Measurements from ENCODE around the gene BICC1. TPM values are rescaled to one million over a fixed set of nuclear protein-coding genes. Genes with fewer than 3 reads are reported as not detected.

The BICC1 gene
- total RNA-seq, 1 experiment from 2014 or later, result 0.57 TPM

- Histone ChIP-seq H3K79me2 (ENCODE audit: insufficient read depth, low read length) (no peaks in the 10 kb centered on the region), H3K23me2 (ENCODE audit: insufficient read length, low read depth, low read length, poor library complexity, severe bottlenecking) (no peaks in the 10 kb centered on the region), H3K4me1 (ENCODE audit: insufficient read depth, low read length) (no peaks in the 10 kb centered on the region), H3T11ph (ENCODE audit: low read length) (no peak overlapping the region), H3K56ac (ENCODE audit: insufficient read length, low read depth, low read length) (no peak overlapping the region), H2BK20ac (ENCODE audit: low read depth, low read length, poor library complexity, severe bottlenecking) (no peak overlapping the region), H3K14ac (ENCODE audit: insufficient read depth, low read length) (no peak overlapping the region), H2BK15ac (ENCODE audit: low read depth, low read length) (no peak overlapping the region), H2AK5ac (ENCODE audit: insufficient read length, low read length) (no peak overlapping the region), H4K5ac (ENCODE audit: insufficient read length, low read depth, low read length) (no peak overlapping the region), H2BK5ac (ENCODE audit: insufficient read length, low read length) (no peak overlapping the region), H4K91ac (ENCODE audit: insufficient read length, low read depth, low read length) (no peak overlapping the region), H3K79me1 (ENCODE audit: insufficient read depth, low read depth, low read length, poor library complexity, severe bottlenecking) (no peaks in the 10 kb centered on the region), H3K18ac (ENCODE audit: insufficient read length, low read depth, low read length) (no peak overlapping the region), H3K27ac (ENCODE audit: insufficient read length, low read depth, low read length) (no peak overlapping the region), H3K23ac (ENCODE audit: insufficient read length, low read depth, low read length) (no peak overlapping the region), H3K27me3 (ENCODE audit: insufficient read depth, low read length) (no peaks in the 10 kb centered on the region), H2BK12ac (ENCODE audit: insufficient read length, low read depth, low read length) (no peak overlapping the region), H4K8ac (replicated peaks; ENCODE audit: insufficient read length, low read depth, low read length) (no peak overlapping the region), H2BK120ac (ENCODE audit: low read depth, low read length, poor library complexity, severe bottlenecking) (no peak overlapping the region), H3K9ac (ENCODE audit: extremely low read depth, insufficient read length, low read length) (no peak overlapping the region), H4K20me1 (ENCODE audit: control insufficient read depth, insufficient read depth, insufficient read length) (no peaks in the 10 kb centered on the region), H3K9me3 (ENCODE audit: control insufficient read depth, low read depth, low read length) (no peaks in the 10 kb centered on the region), H3K4ac (ENCODE audit: low read depth, low read length) (no peak overlapping the region), H3K4me2 (ENCODE audit: insufficient read depth, insufficient read length, low read length) (no peak overlapping the region), H2AFZ (ENCODE audit: low read length) (no peak overlapping the region)
- peaks cover 3 to 5% of the 10 kb centered on the region in 2 experiments; a peak in 3 of 4 replicates for H3K4me1 Mint-ChIP-seq
- H3K36me3 Mint-ChIP-seq (ENCODE audit: insufficient read depth in 1 of 3, low read depth in 3 of 3), result no peaks in the 10 kb centered on the region
- no peak for TF ChIP-seq CTCF (conservative IDR thresholded peaks at IDR 0.05)
- H3K27me3 Mint-ChIP-seq (ENCODE audit: low read depth), result no peaks in the 10 kb centered on the region
- DNase-seq, result no peak
- no peak overlapping the region for H3K27ac Mint-ChIP-seq
- H3K9me3 Mint-ChIP-seq, result peaks cover 0 to under 1% of the 10 kb centered on the region in 2 experiments; a peak in 1 of 5 replicates
- no peak overlapping the region for H3K4me3 Mint-ChIP-seq
These were observed 284.7 kb downstream of the BICC1 start for GRCh38 chr10:58797356-58797755.

Data from H9 (cell line).